HG03045 (cell line): ENCODE results near the gene TBC1D10B.
"Not testable (repeated sequence)": the region's sequence is repeated elsewhere in the genome, so short reads cannot be mapped to it uniquely, and the experiment has no call there.

Experiments
- ATAC-seq: cut with Tn5 transposase; IDR thresholded peaks from one replicate; pipeline ENCODE4 v1.9.1; 2021; ENCODE audit warnings: mild to moderate bottlenecking, moderate library complexity; ENCODE audit not compliant: unreplicated experiment

TBC1D10B gene

GRCh38 chr16:30356401-30357084 is 13.8 kb downstream of the TBC1D10B start:
- no peak for ATAC-seq

- ATAC-seq: no peak
Measured at GRCh38 chr16:30355954-30356308, 14.4 kb downstream of the TBC1D10B start.

GRCh38 chr16:30355144-30355953 is 14.9 kb downstream of the TBC1D10B start, which contains the start of gene CD2BP2:
Gene CD2BP2 (minus strand): TSS chr16:30355308. CDS start chr16:30354681, 627 bp downstream.
- peak; percentile 62 for ATAC-seq

GRCh38 chr16:30354423-30355143 is 15.7 kb downstream of the TBC1D10B start:
- peak; percentile 13 for ATAC-seq

GRCh38 chr16:30353438-30354129 is 16.7 kb downstream of the TBC1D10B start:
- no peak for ATAC-seq

GRCh38 chr16:30352488-30353401 is 17.5 kb downstream of the TBC1D10B start:
- ATAC-seq: no peak

GRCh38 chr16:30351586-30352419 is 18.5 kb downstream of the TBC1D10B start:
- ATAC-seq: no peak

GRCh38 chr16:30351001-30351441 is 19.3 kb downstream of the TBC1D10B start:
- no peak for ATAC-seq

- ATAC-seq: no peak
Measured at GRCh38 chr16:30350134-30350871, 20.0 kb downstream of the TBC1D10B start.

- no peak for ATAC-seq
Measured at GRCh38 chr16:30349675-30350074, 20.6 kb downstream of the TBC1D10B start.

GRCh38 chr16:30348929-30349328 is 21.4 kb downstream of the TBC1D10B start:
- ATAC-seq: no peak

- no peak for ATAC-seq
Measured at GRCh38 chr16:30348113-30348512, 22.2 kb downstream of the TBC1D10B start.

- ATAC-seq: no peak
Measured at GRCh38 chr16:30346286-30346685, 24.0 kb downstream of the TBC1D10B start.

GRCh38 chr16:30343491-30343820 is 26.8 kb downstream of the TBC1D10B start:
- not testable (repeated sequence) for ATAC-seq

- no peak for ATAC-seq
Measured at GRCh38 chr16:30342751-30343490, 27.4 kb downstream of the TBC1D10B start.

- ATAC-seq: not testable (repeated sequence)
Measured at GRCh38 chr16:30341971-30342370, 28.3 kb downstream of the TBC1D10B start.

GRCh38 chr16:30340621-30341020 is 29.7 kb downstream of the TBC1D10B start:
- no peak for ATAC-seq

- ATAC-seq: not testable (repeated sequence)
Measured at GRCh38 chr16:30338715-30339114, 31.6 kb downstream of the TBC1D10B start.
